HCT116 (cell line): ENCODE results near the gene OPHN1. TPM values are rescaled to one million over a fixed set of nuclear protein-coding genes. Genes with fewer than 3 reads are reported as not detected.

Experiments
- ATAC-seq: fragments of 200-7000 bp; cut with Tn5 transposase; 2 replicates; pipeline ENCODE4 v1.9.1; 2020; ENCODE audit warnings: mild to moderate bottlenecking, moderate library complexity
- BruUV-seq: library from RNA; stranded (reverse); fragments of 400-500 nt; replicated peaks from 2 replicates; lab custom pipeline; 2021; lab: Mats Ljungman, UMichigan
- CTCF ChIA-PET: fragments of 300-600 bp; sonication (Branson Sonifier 250); formaldehyde crosslinking; loops from one replicate; lab custom pipeline; 2021; ENCODE audit warnings: antibody characterized with exemption; lab: Charles Lee
- POLR2A ChIA-PET: fragments of 300-600, 350-600 bp; sonication (Branson Sonifier 250); formaldehyde crosslinking; loops from one replicate; lab custom pipeline; 2021; ENCODE audit warnings: antibody characterized with exemption; lab: Charles Lee
- RAD21 ChIA-PET, 2 experiments: fragments of 300-600 bp; sonication (Branson Sonifier 250); formaldehyde crosslinking; loops; one replicate each; lab custom pipeline; 2023; ENCODE audit warnings: low total read pairs in 2 of 2; ENCODE audit not compliant: uncharacterized antibody in 2 of 2, unreplicated experiment in 2 of 2, low non-redundant PET in 1 of 2; lab: Charles Lee
- DNase-seq: peaks from one replicate; pipeline ENCODE4 v3.0.0-alpha.2; 2010; ENCODE audit warnings: low read depth, low spot score
- H2AFZ ChIP-seq: fragments of 200-600 bp; shearing (Covaris generic), sonication (generic); 2 replicates; pipeline ENCODE4 v1.6.1; 2017; ENCODE audit warnings: low read depth, mixed run types, mixed read lengths, antibody characterized with exemption, low read length; ENCODE audit not compliant: poor library complexity, severe bottlenecking
- H3K27ac ChIP-seq: 2 replicates; pipeline ENCODE4 v1.5.1; 2012; ENCODE audit warnings: low read depth, low read length
- H3K27me3 ChIP-seq: fragments of 200-600 bp; sonication (generic); 2 replicates; pipeline ENCODE4 v1.6.1; 2016; ENCODE audit warnings: mixed run types, low read length, mixed read lengths; ENCODE audit not compliant: insufficient read depth
- H3K36me3 ChIP-seq, 2 experiments: fragments of 200-500 bp in 1 of 2; fragments of 200-600 bp in 1 of 2; sonication (Bioruptor generic) in 1 of 2; sonication (generic) in 1 of 2; 2 replicates each; pipeline versions ENCODE4 v1.5.1 to v1.6.1; 2014 to 2016; ENCODE audit warnings: low read length in 2 of 2, inconsistent platforms in 1 of 2, mixed read lengths in 1 of 2, mixed run types in 1 of 2; ENCODE audit not compliant: insufficient read depth in 2 of 2, control insufficient read depth in 1 of 2
- H3K4me1 ChIP-seq, 2 experiments: fragments of 200-600 bp in 1 of 2; sonication (generic) in 1 of 2; 2 replicates each; pipeline versions ENCODE4 v1.5.1 to v1.6.1; 2012 to 2017; ENCODE audit warnings: low read length in 2 of 2, inconsistent platforms in 1 of 2, mild to moderate bottlenecking in 1 of 2, mixed read lengths in 1 of 2, mixed run types in 1 of 2, moderate library complexity in 1 of 2; ENCODE audit not compliant: insufficient read depth in 2 of 2, control insufficient read depth in 1 of 2
- H3K4me2 ChIP-seq: fragments of 200-600 bp; sonication (generic); 2 replicates; pipeline ENCODE4 v1.6.1; 2017; ENCODE audit warnings: mixed run types, low read length, mixed read lengths
- H3K4me3 ChIP-seq, 2 experiments: fragments of 200-600 bp in 1 of 2; sonication (generic) in 1 of 2; replicated peaks in 1 of 2; 2 replicates each; pipeline ENCODE4 v1.5.1; 2011 to 2016; ENCODE audit warnings: low read length in 2 of 2, control low read depth in 1 of 2, low read depth in 1 of 2, mild to moderate bottlenecking in 1 of 2, mixed read lengths in 1 of 2, mixed run types in 1 of 2
- H3K79me2 ChIP-seq: fragments of 200-600 bp; sonication (generic); 2 replicates; pipeline ENCODE4 v1.6.1; 2017; ENCODE audit warnings: mild to moderate bottlenecking, mixed run types, low read length, moderate library complexity, mixed read lengths; ENCODE audit not compliant: insufficient read depth
- H3K9ac ChIP-seq: fragments of 200-600 bp; sonication (generic); 2 replicates; pipeline ENCODE4 v1.6.1; 2016; ENCODE audit warnings: low read length, mixed read lengths
- H3K9me2 ChIP-seq: fragments of 200-600 bp; sonication (generic), shearing (Covaris generic); 2 replicates; pipeline ENCODE4 v1.6.1; 2017; ENCODE audit warnings: mixed run types, mild to moderate bottlenecking, moderate library complexity; ENCODE audit not compliant: insufficient read depth
- H3K9me3 ChIP-seq, 2 experiments: fragments of 200-500 bp in 1 of 2; fragments of 200-600 bp in 1 of 2; sonication (Bioruptor generic) in 1 of 2; sonication (generic) in 1 of 2; 2 replicates each; pipeline ENCODE4 v1.6.1; 2014 to 2017; ENCODE audit warnings: low read length in 2 of 2, mixed read lengths in 2 of 2, inconsistent platforms in 1 of 2, low read depth in 1 of 2, mild to moderate bottlenecking in 1 of 2, mixed run types in 1 of 2, moderate library complexity in 1 of 2; ENCODE audit not compliant: control insufficient read depth in 1 of 2, insufficient read depth in 1 of 2
- H4K20me1 ChIP-seq: fragments of 200-600 bp; sonication (generic), shearing (Covaris generic); 2 replicates; pipeline ENCODE4 v1.6.1; 2017; ENCODE audit warnings: mixed run types, mild to moderate bottlenecking, moderate library complexity; ENCODE audit not compliant: insufficient read depth
- CBX3 ChIP-seq: IDR thresholded peaks from 2 replicates; pipeline ENCODE4 v1.6.1; 2012; ENCODE audit warnings: low read depth
- EGR1 ChIP-seq: IDR thresholded peaks from 2 replicates; pipeline ENCODE4 v1.6.1; 2012; ENCODE audit warnings: low read depth
- EZH2 ChIP-seq: fragments of 200-600 bp; sonication (generic); IDR thresholded peaks from 2 replicates; pipeline ENCODE4 v1.6.1; 2017; ENCODE audit warnings: antibody characterized with exemption, mixed run types
- EZH2phosphoT487 ChIP-seq: fragments of 200-600 bp; IDR thresholded peaks from 2 replicates; pipeline ENCODE4 v1.6.1; 2018; ENCODE audit warnings: antibody characterized with exemption, borderline replicate concordance
- FOSL1 ChIP-seq: IDR thresholded peaks from 2 replicates; pipeline ENCODE4 v1.6.1; 2012; ENCODE audit warnings: low read depth
- JUND ChIP-seq: IDR thresholded peaks from 2 replicates; pipeline ENCODE4 v1.6.1; 2012
- POLR2AphosphoS5 ChIP-seq: IDR thresholded peaks from 2 replicates; pipeline ENCODE4 v1.6.1; 2011; ENCODE audit warnings: mild to moderate bottlenecking, low read depth, low read length, moderate library complexity
- RAD21 ChIP-seq: IDR thresholded peaks from 2 replicates; pipeline ENCODE4 v1.6.1; 2012; ENCODE audit warnings: low read depth, mild to moderate bottlenecking
- REST ChIP-seq: IDR thresholded peaks from 2 replicates; pipeline ENCODE4 v1.6.1; 2012; ENCODE audit warnings: low read depth
- SIN3A ChIP-seq: IDR thresholded peaks from 2 replicates; pipeline ENCODE4 v1.6.1; 2012; ENCODE audit warnings: low read depth
- SP1 ChIP-seq: IDR thresholded peaks from 2 replicates; pipeline ENCODE4 v1.6.1; 2012; ENCODE audit warnings: low read depth
- TCF7L2 ChIP-seq: IDR thresholded peaks from 2 replicates; pipeline ENCODE4 v1.7.0; 2011; ENCODE audit warnings: borderline replicate concordance, inconsistent platforms; ENCODE audit not compliant: insufficient read depth, insufficient read length; ENCODE audit errors: extremely low read depth
- ZNF274 ChIP-seq: fragments of 200-500 bp; sonication (Bioruptor generic); IDR thresholded peaks from 2 replicates; pipeline ENCODE4 v1.6.1; 2014; ENCODE audit warnings: mild to moderate bottlenecking, low read depth, low read length, inconsistent platforms
- intact Hi-C: fragments of 100-400 bp; cut with micrococcal nuclease; formaldehyde crosslinking; loops from 2 replicates; pipeline ENCODE4 v1.10.0; 2022
- total RNA-seq: library from RNA; stranded (reverse); gene quantifications from one replicate; pipeline ENCODE4 v1.2.1, GENCODE V29; 2021; ENCODE audit not compliant: unreplicated experiment
- TF ChIP-seq, protein P1 (sequence below): IDR thresholded peaks from 2 replicates; pipeline ENCODE4 v1.6.1; 2011; ENCODE audit warnings: mild to moderate bottlenecking, low read length, moderate library complexity; ENCODE audit not compliant: insufficient replicate concordance; ENCODE audit errors: extremely low read depth
- TF ChIP-seq, protein P2 (sequence below), 3 experiments: fragments of 200-600 bp in 1 of 3; sonication (generic) in 1 of 3; IDR thresholded peaks in 2 of 3; conservative IDR thresholded peaks in 1 of 3; 2 replicates each; pipeline ENCODE4 v1.5.1; 2012 to 2017; ENCODE audit warnings: low read depth in 2 of 3, low read length in 2 of 3, antibody characterized with exemption in 1 of 3, borderline replicate concordance in 1 of 3, control low read depth in 1 of 3, mild to moderate bottlenecking in 1 of 3, mixed read lengths in 1 of 3, mixed run types in 1 of 3, moderate library complexity in 1 of 3; ENCODE audit not compliant: insufficient read depth in 1 of 3

The OPHN1 gene
- total RNA-seq, 1 experiment from 2014 or later, result 2.9 TPM

DNA sequence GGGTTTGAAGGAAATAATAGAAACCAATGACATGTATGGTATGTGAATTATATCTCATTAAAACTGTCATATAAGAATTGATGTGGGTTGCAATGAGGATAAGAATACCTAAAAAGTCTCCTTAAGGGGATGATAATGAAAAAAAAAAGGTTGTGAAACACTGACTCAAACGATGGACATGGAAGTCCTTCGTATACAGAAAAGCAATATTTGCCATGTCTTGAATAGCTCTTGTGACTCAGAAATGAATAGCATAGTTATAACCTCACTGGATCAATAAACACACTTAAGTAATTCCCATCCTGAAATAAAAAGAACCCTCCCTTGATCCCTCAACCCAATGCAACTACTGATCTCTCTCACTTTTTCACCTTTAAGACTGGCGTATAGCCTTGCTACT is 89.7 kb downstream of the OPHN1 start:
- H3K4me3 ChIP-seq, result no peak overlapping the region
- H3K9me2 ChIP-seq, result no peaks in the 10 kb centered on the region
- H3K36me3 ChIP-seq, result no peaks in the 10 kb centered on the region
- no peak overlapping the region for H3K9ac ChIP-seq
- no peak for ATAC-seq
- H3K27ac ChIP-seq, result no peak overlapping the region
- H2AFZ ChIP-seq, result no peak overlapping the region
- ChIA-PET RAD21 (no interaction called here), CTCF (no interaction called here), POLR2A (no interaction called here)
- H3K79me2 ChIP-seq, result no peaks in the 10 kb centered on the region
- no peaks in the 10 kb centered on the region for H3K27me3 ChIP-seq
- H3K4me1 ChIP-seq, result no peaks in the 10 kb centered on the region
- no peak for TF ChIP-seq ZNF274
- no peak for TF ChIP-seq EZH2
- TF ChIP-seq SIN3A, result no peak
- TF ChIP-seq, protein P1, sequence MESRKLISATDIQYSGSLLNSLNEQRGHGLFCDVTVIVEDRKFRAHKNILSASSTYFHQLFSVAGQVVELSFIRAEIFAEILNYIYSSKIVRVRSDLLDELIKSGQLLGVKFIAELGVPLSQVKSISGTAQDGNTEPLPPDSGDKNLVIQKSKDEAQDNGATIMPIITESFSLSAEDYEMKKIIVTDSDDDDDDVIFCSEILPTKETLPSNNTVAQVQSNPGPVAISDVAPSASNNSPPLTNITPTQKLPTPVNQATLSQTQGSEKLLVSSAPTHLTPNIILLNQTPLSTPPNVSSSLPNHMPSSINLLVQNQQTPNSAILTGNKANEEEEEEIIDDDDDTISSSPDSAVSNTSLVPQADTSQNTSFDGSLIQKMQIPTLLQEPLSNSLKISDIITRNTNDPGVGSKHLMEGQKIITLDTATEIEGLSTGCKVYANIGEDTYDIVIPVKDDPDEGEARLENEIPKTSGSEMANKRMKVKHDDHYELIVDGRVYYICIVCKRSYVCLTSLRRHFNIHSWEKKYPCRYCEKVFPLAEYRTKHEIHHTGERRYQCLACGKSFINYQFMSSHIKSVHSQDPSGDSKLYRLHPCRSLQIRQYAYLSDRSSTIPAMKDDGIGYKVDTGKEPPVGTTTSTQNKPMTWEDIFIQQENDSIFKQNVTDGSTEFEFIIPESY, result no peak
- no peak for TF ChIP-seq TCF7L2
- TF ChIP-seq JUND, result no peak
- TF ChIP-seq CBX3, result no peak
- TF ChIP-seq EGR1, result no peak
- TF ChIP-seq RAD21, result no peak
- TF ChIP-seq REST, result no peak
- no peak for TF ChIP-seq POLR2AphosphoS5
- TF ChIP-seq, protein P2, sequence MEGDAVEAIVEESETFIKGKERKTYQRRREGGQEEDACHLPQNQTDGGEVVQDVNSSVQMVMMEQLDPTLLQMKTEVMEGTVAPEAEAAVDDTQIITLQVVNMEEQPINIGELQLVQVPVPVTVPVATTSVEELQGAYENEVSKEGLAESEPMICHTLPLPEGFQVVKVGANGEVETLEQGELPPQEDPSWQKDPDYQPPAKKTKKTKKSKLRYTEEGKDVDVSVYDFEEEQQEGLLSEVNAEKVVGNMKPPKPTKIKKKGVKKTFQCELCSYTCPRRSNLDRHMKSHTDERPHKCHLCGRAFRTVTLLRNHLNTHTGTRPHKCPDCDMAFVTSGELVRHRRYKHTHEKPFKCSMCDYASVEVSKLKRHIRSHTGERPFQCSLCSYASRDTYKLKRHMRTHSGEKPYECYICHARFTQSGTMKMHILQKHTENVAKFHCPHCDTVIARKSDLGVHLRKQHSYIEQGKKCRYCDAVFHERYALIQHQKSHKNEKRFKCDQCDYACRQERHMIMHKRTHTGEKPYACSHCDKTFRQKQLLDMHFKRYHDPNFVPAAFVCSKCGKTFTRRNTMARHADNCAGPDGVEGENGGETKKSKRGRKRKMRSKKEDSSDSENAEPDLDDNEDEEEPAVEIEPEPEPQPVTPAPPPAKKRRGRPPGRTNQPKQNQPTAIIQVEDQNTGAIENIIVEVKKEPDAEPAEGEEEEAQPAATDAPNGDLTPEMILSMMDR (IDR thresholded peaks at IDR 0.05 in 2 of 3, conservative IDR thresholded peaks at IDR 0.05 in 1 of 3; ENCODE audit: borderline replicate concordance in 1 of 3, insufficient read depth in 1 of 3, low read depth in 2 of 3, low read length in 2 of 3), result no peak
- TF ChIP-seq SP1, result no peak
- TF ChIP-seq FOSL1, result no peak
- TF ChIP-seq EZH2phosphoT487, result no peak
- no peak overlapping the region for H3K4me2 ChIP-seq
- no peak for DNase-seq
- BruUV-seq, result no TSS peak
- no peaks in the 10 kb centered on the region for H3K9me3 ChIP-seq
- H4K20me1 ChIP-seq, result no peaks in the 10 kb centered on the region
- intact Hi-C loops, result no loop called here
